HG03066 (cell line): ENCODE data around the gene UTP11.
A peak's percentile ranks its signal among the peaks of the same experiment; 100 is the strongest.

Source experiments
- ATAC-seq: cut with Tn5 transposase; IDR thresholded peaks from one replicate; pipeline ENCODE4 v1.9.1; 2021; ENCODE audit warnings: low read depth; ENCODE audit not compliant: unreplicated experiment

Gene UTP11

DNA sequence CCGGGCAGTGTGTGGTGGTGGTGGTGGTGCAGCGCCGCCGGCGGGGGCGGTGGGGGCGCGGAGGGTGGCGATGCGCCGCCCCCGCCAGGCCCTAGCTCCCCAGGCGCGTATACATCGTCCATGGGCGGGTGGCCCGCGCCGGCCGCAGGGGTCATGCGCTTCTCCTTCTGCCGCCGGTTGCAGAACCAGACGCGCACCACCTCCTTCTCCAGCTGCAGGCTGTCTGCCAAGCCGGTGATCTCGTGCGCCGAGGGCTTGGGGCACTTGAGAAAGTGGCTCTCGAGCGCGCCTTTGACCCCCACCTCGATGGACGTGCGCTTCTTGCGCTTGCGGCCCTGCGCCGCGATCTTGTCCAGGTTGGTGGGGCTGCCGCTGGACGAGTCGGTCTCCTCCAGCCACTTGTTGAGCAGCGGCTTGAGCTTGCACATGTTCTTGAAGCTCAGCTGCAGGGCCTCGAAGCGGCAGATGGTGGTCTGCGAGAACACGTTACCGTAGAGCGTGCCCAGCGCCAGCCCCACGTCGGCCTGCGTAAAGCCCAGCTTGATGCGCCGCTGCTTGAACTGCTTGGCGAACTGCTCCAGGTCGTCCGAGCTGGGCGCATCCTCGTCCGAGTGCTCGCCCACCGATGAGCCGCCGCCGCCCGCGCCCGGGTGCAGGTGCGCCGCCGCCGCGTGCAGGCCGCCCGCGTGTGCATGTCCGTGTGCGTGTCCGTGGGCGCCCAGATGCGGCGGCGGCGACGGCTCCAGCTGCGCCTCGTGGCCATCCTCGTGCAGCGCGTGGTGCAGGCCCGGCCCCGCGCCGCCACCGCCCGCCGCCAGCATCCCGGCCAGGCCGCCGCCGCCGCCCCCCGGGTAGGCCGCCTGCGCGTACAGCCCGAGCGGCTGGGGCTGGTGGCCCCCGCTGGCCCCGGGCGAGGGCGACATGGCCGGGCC, 33.1 kb downstream of the UTP11 start:
- ATAC-seq = no peak

DNA sequence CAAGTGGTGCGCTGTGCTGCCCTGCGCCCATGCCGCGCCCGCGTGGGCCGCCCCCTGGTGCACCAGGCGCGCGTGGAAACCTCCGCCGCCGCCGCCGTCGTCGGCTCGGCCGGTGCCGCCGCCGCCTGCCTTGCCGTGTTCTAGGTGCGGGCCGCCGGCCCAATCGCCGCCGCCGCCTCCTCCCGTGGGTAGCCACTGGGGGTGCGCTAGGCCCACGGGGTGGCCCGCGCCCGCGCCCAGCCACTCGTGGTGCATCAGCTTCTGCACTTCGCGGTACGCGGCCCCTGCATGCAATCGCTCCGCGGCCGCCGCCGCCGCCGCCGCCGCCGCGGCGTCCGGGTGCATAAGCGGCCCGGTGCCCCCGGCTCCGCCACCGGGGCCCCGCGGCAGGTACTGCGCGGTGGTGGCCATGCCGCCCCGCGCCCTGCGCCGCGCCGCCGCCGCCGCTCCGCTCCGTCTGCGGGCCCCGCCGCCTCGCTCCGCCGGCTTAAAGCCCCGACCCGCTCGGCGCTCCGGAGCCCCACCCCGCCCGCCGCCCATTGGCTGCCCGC, 33.9 kb downstream of the UTP11 start, which contains the start of gene POU3F1:
POU3F1 (minus strand) TSS at position 461 of the 551 bp plus-strand sequence; CDS start at position 411, 50 bp downstream.
- ATAC-seq = peak; percentile 3

DNA sequence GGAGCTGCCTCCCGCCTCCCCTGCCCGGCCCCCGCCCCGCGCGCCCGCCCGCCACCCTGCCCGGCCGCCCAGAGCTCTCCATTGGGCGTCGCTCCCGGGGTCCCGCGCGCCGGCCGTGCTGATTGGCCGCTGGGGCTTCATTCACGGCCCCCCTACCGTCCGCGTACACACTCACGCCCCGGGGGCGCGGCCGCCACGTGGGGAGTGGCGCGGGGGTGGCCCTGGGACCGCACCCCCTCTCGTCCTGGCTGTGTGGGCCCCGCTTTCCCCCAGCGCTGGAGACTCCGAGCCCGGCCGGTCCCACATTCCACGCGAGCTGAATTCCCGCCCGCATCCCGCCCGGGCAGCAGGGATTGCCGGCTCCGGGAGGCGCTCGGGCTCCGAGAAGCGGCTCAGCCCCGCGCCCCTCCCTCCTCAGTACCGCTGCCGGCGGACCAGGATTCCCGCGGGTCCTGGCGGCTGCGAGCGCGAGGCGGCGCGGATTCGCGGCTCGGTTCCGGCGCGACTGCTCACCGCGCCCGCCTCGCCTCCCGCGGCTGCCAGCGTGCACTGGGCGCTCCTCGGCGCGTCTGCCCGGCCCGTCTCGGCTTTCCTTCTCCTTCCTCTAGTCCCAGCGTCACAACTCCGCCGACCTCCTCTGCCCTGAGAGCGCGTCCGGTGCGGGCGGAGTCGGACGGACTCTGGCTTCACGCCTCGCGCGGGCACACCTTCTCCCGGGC, 34.5 kb downstream of the UTP11 start:
- ATAC-seq = peak; percentile 61

DNA sequence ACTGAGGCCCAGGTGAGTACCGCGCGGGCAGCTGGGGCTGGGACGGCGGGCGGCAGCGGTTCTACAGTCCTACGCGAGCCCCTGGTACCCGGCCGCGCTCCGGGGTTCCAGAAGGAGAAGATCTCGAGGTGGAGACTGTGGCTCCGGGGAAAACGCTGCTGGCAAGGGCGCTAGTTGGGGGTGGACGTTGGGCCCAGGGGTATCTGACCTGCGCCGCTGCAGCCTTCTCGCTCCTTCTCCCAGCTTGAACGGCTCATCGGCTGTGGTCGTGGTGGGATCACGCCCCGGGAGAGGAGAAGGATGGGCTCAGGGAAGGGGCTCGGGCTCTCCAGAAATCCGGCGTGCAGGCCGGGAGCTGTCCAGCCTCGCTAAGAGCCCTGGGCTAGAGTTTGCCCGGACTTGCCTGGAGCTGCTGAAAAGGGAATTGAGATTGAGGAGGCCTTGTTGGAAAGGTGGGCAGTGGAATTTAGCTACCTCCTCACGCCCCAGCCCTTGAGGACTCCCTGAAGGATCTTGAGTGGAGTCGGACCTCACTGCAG, 35.1 kb downstream of the UTP11 start:
- no peak for ATAC-seq

DNA sequence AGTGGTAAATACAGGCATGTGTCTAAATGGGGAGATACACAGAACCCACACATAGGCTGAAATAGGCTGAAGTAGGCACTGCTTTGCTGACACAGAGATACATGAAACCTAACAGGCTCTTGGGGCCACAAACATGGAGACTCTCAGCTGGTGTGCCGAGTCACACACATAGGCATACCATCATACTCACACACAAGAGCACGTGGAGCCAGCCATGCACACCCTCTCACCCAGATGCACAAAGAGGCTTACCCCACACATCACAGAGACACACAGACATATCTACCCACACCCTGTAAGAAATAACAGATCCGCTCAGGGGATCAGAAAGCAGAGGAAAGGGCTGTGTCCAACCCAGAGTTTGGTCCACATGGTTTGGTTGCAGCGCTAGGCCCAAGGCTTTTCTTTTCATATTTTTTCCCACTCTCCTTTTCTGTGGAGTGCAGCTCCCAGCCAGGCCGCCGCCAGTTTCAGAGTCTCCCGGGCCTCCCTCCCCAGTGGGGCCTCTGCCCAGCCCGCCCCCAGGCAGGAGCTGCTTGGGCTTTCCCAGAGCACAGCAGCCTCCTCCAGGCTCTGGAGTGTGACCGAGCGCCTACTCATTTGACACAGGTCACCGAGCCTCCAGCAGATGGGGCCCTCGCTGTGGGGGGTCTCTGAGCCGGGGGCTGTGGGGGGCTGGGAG, 38.0 kb downstream of the UTP11 start:
- ATAC-seq = no peak

DNA sequence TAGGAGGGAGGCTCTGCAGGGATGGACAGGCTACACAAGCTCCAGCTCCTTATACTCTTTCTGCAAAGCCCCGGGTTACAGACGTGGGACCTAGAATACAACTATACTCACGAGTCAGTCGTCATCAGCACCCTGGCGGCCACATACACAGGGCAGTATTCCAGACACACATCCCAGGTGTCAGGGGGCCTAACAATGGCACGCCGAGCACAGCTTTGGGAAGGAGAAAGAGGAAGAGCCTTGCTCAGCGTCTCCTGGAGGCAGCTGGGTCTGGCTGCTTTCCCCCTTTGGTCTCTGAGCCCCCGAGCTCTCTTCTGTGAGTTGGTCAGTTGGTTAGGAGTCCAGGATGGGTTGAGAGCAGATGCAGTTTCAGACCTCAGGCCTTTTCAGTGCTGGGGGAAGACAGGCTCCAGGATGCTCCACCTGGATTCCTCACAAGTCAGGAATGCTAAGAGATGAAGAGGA, 38.6 kb downstream of the UTP11 start:
- no peak for ATAC-seq

DNA sequence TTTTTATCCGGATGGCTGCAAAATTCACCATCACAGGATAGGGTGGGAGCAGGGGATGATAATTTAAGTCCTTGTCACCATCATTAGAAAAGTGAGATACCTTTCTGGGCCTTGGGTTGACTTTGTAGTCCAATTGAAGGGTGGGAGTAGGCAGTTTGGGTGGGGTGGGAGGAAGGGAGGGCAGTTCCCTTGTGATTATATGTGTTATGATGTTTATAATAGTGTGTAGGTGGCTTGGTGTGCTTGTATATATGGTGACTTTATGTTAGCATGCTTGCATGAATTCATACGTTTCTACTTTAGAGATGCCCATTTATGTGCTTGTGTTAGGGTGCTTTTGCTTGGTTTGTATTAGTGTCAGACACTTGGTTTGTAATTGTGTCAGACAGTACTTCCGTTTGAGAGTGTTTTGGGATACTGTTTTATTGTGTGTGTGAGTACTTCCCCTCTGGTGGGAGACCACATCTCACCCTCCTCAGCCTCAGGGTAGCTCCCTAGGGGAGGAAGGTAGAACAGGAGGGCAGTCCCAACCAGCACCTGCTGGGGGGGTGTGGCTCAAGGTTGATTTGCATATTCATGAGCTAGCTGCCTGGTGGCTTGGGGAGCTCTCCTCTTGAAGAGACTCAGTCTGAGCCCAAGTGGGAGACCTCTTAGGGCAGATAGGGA, 40.3 kb downstream of the UTP11 start:
- peak; percentile 57 for ATAC-seq

DNA sequence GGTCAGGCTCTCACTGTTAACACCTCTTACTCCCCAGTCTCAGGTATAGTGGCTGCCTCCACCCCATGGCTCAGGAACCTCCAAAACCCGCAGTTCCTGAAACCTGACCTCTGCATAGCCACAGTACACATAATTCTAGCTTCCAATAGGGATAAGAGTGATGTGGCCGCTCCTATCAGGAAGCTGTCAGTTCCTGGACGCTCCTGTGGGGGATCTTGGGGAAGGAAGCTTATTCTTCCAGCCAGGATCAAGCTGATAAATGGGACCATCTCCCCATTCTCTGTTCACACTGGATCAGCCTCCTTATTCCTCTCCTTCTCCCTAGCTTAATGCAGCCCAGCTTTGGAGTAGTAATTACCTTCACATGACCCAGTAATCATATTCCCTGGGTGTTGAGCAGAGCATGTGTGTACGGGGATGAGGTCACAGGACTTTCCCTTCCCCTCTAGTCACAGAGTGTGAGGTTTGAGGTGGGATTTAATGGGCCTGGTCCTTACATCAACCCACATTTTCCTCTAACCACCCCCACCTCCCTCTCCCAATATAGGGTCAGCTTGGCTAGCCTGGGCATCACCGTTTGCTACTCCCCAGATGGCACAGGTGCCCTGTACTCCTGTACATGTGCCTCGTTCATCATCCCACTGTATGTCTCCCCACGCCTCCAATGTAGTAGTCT, 41.0 kb downstream of the UTP11 start:
- ATAC-seq = no peak

DNA sequence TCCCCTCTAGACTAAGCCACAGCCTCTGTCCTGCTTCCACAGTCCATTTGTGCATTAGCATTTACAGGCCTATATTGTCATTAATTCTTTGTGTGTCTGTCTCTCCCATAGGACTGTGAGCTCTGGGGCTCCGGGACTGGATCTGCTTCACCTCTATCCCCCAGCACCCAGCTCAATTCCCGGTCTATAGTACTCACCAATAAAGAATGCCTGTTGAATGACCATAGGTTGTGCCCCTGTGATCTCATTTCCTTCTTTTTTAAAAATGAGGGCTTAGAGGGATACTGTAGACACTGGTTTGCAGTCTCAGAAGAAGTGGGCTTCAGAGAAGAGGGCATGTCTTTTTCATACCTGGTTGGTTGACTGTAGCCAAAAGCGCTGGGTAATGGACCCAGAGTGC, 42.9 kb downstream of the UTP11 start:
- no peak for ATAC-seq

DNA sequence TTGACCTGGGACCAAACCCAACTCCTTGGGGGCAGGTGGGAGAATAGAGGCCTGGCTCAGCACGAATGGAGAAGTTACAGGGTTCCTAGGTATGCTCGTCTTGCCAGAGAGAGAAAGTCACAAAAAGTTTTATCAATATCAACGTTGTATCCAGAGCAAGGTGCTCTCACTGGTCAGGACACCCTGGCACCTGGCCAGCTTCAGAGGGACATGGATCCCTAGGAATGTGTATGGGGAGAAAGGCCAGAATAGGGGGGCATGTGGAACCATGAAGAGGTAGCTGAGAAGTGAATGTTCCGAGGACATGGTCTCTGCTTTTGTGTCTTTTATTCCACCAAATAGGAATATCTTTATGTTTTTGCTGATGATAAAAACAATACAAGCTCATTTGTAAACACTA, 43.4 kb downstream of the UTP11 start:
- ATAC-seq = no peak

DNA sequence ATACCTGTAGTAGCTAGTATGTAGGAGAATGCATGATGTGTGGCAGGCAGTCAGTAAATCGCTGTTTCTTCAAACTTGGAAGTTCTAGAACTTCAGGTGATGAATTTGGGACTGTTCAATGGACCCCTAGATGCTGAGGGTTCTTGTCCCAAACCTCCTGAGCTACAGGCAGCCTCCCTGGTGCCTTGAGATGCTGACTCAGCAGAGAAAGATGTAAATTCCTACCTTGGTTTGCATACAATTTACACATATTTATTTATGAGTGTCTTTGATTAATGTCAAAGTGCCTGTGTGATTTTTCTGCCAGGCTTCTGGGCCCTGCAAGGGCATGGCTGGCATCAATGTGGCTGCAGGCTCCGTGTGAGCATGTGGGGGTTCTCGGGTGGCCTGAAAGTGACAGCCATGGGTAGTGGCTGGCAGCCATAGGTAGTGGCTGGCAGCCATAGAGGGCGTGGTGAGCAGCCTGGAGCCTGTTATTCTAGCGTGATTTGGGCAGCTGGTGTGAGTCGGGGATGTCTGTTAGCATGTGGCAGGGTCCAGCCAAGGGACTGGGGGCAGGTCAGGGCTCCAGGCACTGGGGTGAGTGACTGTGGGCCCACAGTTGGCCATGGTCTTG, 47.2 kb downstream of the UTP11 start:
- no peak for ATAC-seq

DNA sequence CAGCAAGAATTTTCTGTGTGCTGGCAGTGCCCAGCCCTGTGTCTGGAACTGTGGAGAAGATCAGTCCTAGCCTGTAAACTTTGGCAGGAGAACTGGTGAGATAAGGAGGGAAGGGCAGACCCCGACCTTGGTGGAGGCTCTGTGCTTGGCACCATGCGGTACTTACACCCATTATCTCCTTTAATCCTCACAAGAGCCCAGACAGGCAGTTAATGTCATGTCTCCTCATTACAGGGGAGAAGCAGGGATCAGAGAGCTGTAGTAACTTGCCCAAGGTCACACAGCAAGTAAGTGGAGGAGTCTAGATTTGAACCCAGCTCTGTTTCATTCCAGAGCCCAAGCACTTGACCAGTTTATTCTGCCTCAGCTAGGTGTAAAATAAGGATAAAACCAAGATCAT, 48.0 kb downstream of the UTP11 start:
- no peak for ATAC-seq

DNA sequence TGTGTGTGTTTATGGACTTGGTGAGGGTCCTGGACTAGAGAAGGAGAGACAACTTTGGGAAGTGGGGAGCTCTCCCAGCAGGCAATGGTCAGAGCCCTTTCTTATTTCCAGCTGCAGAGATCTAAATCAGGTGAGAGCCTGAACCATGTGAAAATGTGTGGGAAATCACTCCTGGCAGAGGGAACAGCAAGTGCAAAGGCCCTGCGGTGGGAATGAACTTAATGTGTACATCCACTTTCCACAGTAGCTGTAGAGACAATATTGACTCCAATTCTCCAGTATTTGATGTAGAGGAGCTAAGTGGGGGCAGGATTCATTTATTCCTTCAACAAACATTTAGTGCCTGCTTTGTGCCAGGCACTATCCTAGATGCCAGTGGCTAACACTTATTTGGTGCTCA, 48.8 kb downstream of the UTP11 start:
- no peak for ATAC-seq

DNA sequence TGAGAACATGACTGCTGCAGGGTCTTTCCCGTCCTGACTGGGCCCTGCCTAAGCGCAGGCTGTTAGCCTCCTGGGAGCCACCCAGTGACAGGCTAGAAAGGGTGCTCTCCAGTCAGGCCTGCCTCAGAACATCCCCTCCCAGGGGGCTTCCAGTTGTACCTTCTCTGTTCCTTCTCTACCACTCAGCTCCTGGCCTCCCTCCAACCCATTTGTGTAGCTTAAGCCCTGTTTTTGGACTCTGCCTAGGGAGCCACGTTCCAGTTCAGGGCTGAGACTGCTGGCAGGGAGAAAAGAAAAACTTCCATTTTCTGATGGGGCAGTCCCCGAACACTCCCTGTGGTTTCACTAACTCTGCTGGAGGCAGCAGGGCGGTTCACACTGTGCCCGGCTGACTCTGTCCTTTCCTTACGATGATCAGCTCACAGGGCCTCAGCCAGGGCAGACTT, 49.4 kb downstream of the UTP11 start:
- ATAC-seq = no peak

DNA sequence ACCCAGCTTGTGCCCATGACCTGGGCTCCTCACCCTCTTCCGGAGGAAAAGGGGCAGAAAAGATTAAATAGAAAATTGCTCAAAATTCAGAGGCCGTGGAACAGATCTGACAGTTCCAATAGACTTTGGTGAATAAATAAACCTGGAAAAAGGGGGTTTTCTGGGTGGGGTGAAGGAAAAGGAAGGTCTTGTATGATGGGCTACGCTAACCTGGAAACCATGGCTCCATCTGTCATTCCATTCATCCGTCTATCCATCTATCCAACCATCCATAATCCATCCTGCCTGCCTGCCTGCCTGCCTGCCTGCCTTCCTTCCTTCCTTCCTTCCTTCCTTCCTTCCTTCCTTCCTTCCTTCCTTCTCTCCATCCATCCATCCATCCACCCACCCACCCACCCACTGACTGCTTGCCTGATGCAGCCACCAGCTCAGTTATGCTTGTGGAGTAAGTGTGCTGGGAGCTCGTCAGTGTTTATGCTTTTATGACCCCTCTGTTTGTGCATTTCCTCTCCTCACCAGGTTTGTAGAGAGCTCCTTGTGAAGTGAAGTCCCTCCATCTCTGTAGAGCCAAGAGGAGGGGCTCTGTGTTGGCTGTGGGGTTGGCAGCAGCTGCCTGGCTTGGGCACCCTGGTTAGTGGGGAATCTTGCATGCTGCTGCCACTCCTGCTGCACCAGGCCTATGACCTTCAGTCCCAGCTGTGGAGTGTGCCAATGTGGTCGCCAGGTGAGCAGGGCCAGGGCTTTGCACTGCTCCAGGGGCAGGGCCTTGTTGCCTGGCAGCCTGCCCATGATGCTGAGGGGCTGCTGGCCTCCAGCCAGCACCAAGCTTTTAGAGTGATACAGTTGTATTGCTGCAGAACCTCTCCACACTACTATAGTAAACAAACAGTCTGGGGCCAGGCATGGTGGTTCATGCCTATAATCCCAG, 50.1 kb downstream of the UTP11 start:
- ATAC-seq = no peak

DNA sequence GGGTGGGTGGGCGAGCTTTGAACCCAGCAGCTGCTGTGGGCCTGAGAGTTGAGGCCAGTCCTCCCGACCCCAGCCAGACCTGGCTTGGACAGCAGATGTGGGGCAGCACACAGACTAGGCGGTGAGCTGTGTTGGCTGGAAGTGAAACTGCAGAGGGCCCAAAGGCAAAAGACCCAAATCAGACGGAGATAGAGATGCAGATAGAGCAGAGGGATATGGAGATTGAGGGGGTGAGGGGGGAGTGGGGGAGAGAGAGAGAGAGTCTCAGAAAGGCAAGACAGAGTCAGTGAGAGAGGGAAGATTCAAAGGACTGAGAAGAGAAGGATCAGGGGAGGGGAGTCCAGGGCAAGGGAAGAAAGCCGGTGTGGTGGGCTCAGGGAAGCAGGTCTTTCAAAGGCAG, 51.1 kb downstream of the UTP11 start:
- ATAC-seq = no peak

DNA sequence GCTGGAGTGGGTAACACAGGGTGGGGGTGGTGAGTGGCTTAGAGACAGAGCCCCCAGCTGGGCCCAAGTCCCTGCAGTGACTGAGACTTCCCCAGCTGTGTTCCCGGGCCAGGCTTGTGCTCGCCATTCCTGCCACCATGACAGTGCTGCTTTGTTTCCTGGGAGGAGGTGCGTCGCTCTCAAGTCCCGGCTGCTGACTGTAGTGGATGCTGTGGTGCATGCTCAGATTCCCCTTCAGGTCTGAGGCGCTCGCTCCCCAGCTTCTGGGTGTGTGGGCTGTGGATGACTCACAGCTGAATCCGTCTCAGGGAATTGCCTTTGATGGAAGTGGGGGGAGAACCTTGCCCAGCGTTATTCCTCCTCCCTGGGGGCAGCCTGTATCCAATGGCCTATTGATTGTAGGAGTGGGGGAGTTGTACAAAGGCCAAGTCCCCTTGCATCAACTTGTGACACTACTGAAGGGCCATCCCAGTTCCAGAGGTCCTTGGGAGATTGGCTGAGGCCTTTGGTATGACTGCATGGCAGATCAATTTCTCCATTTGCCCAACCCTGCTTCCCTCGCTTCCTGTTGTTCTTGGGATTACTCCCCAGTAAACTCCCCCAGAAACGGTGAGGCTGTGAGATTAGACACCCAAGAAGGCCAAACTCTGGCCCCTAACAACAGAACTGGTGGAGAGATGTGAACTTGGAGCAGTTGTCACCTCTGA, 51.8 kb downstream of the UTP11 start:
- no peak for ATAC-seq
